B cell (primary cell): ENCODE data around the gene CLCN5.

Experiments used
- CTCF ChIP-seq: fragments of 200-600 bp; IDR thresholded peaks from one replicate; pipeline ENCODE4 v1.8.0; 2022; ENCODE audit warnings: antibody characterized with exemption, mild to moderate bottlenecking
- EZH2 ChIP-seq: IDR thresholded peaks from 2 replicates; pipeline ENCODE4 v1.6.1; 2012; ENCODE audit warnings: borderline replicate concordance, low read depth, mild to moderate bottlenecking, moderate library complexity, low read length; ENCODE audit not compliant: insufficient read depth, poor library complexity, severe bottlenecking

GRCh38 chrX:49910344-49910743, 12.1 kb upstream of the CLCN5 start:
- TF ChIP-seq CTCF (no peak), EZH2 (no peak)
